Mucosa of stomach (tissue), 1 donor: ENCODE data around the gene BTAF1.

Source experiments
- H3K27me3 ChIP-seq: one replicate; pipeline ENCODE4 v1.7.0; 2013; ENCODE audit warnings: mild to moderate bottlenecking, low read length; ENCODE audit not compliant: control insufficient read depth, insufficient read depth
- H3K36me3 ChIP-seq: one replicate; pipeline ENCODE4 v1.7.0; 2013; ENCODE audit warnings: low read length; ENCODE audit not compliant: control insufficient read depth, insufficient read depth
- H3K4me1 ChIP-seq: one replicate; pipeline ENCODE4 v1.7.0; 2013; ENCODE audit warnings: mild to moderate bottlenecking, low read length; ENCODE audit not compliant: control insufficient read depth, insufficient read depth
- H3K4me3 ChIP-seq: one replicate; pipeline ENCODE4 v1.7.0; 2013; ENCODE audit warnings: low read length
- H3K9ac ChIP-seq: one replicate; pipeline ENCODE4 v1.7.0; 2013; ENCODE audit warnings: mild to moderate bottlenecking, low read length, moderate library complexity
- H3K9me3 ChIP-seq: one replicate; pipeline ENCODE4 v1.7.0; 2013; ENCODE audit warnings: mild to moderate bottlenecking, low read length, moderate library complexity; ENCODE audit not compliant: control insufficient read depth
- donor health status: Pancreatic carcinoma.

BTAF1 gene

GRCh38 chr10:92074126-92074887, 150.7 kb downstream of the BTAF1 start:
- H3K9ac ChIP-seq = no peak overlapping the region
- H3K36me3 ChIP-seq = no peaks in the 10 kb centered on the region
- H3K4me1 ChIP-seq = no peaks in the 10 kb centered on the region
- no peaks in the 10 kb centered on the region for H3K9me3 ChIP-seq
- H3K4me3 ChIP-seq = no peak overlapping the region
- H3K27me3 ChIP-seq = no peaks in the 10 kb centered on the region

- Histone ChIP-seq H3K9ac (no peak overlapping the region), H3K9me3 (no peaks in the 10 kb centered on the region), H3K4me1 (no peaks in the 10 kb centered on the region), H3K4me3 (no peak overlapping the region), H3K36me3 (no peaks in the 10 kb centered on the region), H3K27me3 (no peaks in the 10 kb centered on the region)
Observed at GRCh38 chr10:92075829-92076228, 152.3 kb downstream of the BTAF1 start.

- no peaks in the 10 kb centered on the region for H3K27me3 ChIP-seq
- no peaks in the 10 kb centered on the region for H3K36me3 ChIP-seq
- H3K4me3 ChIP-seq = no peak overlapping the region
- H3K9ac ChIP-seq = no peak overlapping the region
- no peaks in the 10 kb centered on the region for H3K9me3 ChIP-seq
- H3K4me1 ChIP-seq = no peaks in the 10 kb centered on the region
Observed at GRCh38 chr10:92076722-92077121, 153.2 kb downstream of the BTAF1 start.

GRCh38 chr10:92079003-92079402, 155.4 kb downstream of the BTAF1 start:
- Histone ChIP-seq H3K4me3 (no peak overlapping the region), H3K36me3 (no peaks in the 10 kb centered on the region), H3K9ac (no peak overlapping the region), H3K9me3 (no peaks in the 10 kb centered on the region), H3K27me3 (no peaks in the 10 kb centered on the region), H3K4me1 (no peaks in the 10 kb centered on the region)
